Gastrocnemius medialis (tissue), 4 donors: ENCODE measurements around the gene NR2C2AP.

Experiments
- CTCF ChIP-seq, 5 experiments: fragments of 450-650 bp in 3 of 5; fragments of 200-600 bp in 2 of 5; sonication (generic) in 2 of 5; IDR thresholded peaks in 4 of 5; conservative IDR thresholded peaks in 1 of 5; 1 replicate in 4 of 5; 2 replicates in 1 of 5; pipeline ENCODE4 v1.5.1; 2016 to 2019; ENCODE audit warnings: antibody characterized with exemption in 5 of 5, mild to moderate bottlenecking in 3 of 5, moderate library complexity in 3 of 5
- POLR2A ChIP-seq, 2 donors: fragments of 450-650 bp; IDR thresholded peaks; one replicate each; pipeline ENCODE4 v1.6.1; 2017; ENCODE audit warnings: antibody characterized with exemption in 2 of 2, mild to moderate bottlenecking in 2 of 2, moderate library complexity in 2 of 2

- TF ChIP-seq CTCF (IDR thresholded peaks at IDR 0.05 in 4 of 5, conservative IDR thresholded peaks at IDR 0.05 in 1 of 5) (no peak), POLR2A (IDR thresholded peaks at IDR 0.05) (no peak)
Observed at GRCh38 chr19:19157808-19158207, 45.4 kb downstream of the NR2C2AP start.
